Measurements from ENCODE around the gene MYO18B. TPM values are rescaled to one million over a fixed set of nuclear protein-coding genes. Genes with fewer than 3 reads are reported as not detected.

Gene MYO18B
- total and polyA plus RNA-seq, 2 of the 4 experiments (the other 2 are of a cell fraction) = under 0.01 TPM; not detected in 1

DNA sequence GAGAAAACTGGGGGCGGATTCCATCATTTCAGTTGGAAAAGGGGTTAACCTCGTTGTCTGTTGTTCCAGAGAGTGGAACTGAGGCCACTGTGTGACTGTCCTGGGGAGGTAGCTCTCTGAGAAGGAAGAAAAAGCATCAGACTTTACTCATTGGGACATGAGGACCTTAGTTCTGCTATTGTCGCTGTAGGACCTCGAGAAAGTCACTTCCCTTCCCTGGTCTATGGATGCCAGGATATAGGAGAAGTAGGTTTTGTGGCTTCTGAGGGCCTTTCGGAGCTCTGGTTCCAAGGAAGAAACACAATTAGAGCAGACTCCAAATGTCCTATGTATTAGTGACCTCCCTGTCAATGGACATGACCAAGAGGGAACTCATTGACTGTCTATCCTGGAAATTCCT is 6.2 kb downstream of the MYO18B start:
- no peaks in the 10 kb centered on the region; the same call in 1 of the 2 replicates for H3K9me1 ChIP-seq (ENCODE audit: insufficient read depth, low read length)
- no peak overlapping the region; the same call in 1 of the 2 replicates for H3K56ac ChIP-seq (ENCODE audit: extremely low read depth, insufficient read depth, low read length)
- H3K9ac ChIP-seq (ENCODE audit: low read depth, low read length) = no peak overlapping the region
- peak overlapping the region; percentile 90 for H2BK120ac ChIP-seq (ENCODE audit: low read depth, low read length)
- no peak overlapping the region for H3K4me2 ChIP-seq (ENCODE audit: low read depth, low read length)
- peaks cover 4% of the 10 kb centered on the region for H3K4me1 ChIP-seq (ENCODE audit: control insufficient read depth, insufficient read depth, low read length)
- peak overlapping the region; percentile 86 for H2BK20ac ChIP-seq (ENCODE audit: low read depth, low read length)
- peak overlapping the region; percentile 77 for H3K4ac ChIP-seq (ENCODE audit: low read depth, low read length)
- H3K9me3 ChIP-seq (ENCODE audit: control insufficient read depth, insufficient read depth, low read length) = no peaks in the 10 kb centered on the region
- no peaks in the 10 kb centered on the region for H3K27me3 ChIP-seq (ENCODE audit: control insufficient read depth, insufficient read depth, low read length)
- CTCF ChIA-PET = no interaction called here
- no peak overlapping the region; the same call in 1 of the 2 replicates for H3K14ac ChIP-seq (replicated peaks; ENCODE audit: low read depth, low read length)
- H4K91ac ChIP-seq (ENCODE audit: insufficient read depth, low read depth, low read length) = peak overlapping the region; percentile 77
- intact Hi-C loops (cut with micrococcal nuclease) = no loop called here
- no peaks in the 10 kb centered on the region for H3K36me3 ChIP-seq (ENCODE audit: control insufficient read depth, insufficient read depth, low read length)
- DNase-seq (no peak), ATAC-seq (ENCODE audit: low read depth) (no peak)
- in situ Hi-C loops (cut with MboI; ENCODE audit: low sequenced_read_pairs) = no loop called here
- H3K23ac ChIP-seq (ENCODE audit: low read depth, low read length) = no peak overlapping the region
- no peak overlapping the region for H2AFZ ChIP-seq (replicated peaks; ENCODE audit: low read length, poor library complexity)
- H2BK15ac ChIP-seq (ENCODE audit: low read depth, low read length) = peak overlapping the region; percentile 72; the same call in 1 of the 3 replicates
- peak overlapping the region; percentile 3; the same call in 1 of the 2 replicates for H2AK5ac ChIP-seq (ENCODE audit: low read depth, low read length)
- no peaks in the 10 kb centered on the region for H3K79me1 ChIP-seq (ENCODE audit: low read depth in 1 of 2, low read length in 2 of 2)
- peak overlapping the region; percentile 67 for H2BK5ac ChIP-seq (ENCODE audit: low read depth, low read length, poor library complexity, severe bottlenecking)
- peak overlapping the region; percentile 69; the same call in 1 of the 2 replicates for H3K18ac ChIP-seq (ENCODE audit: low read depth, low read length)
- H3K27ac ChIP-seq (ENCODE audit: insufficient read depth, low read length) = no peak overlapping the region
- TF ChIP-seq RCOR1 (IDR thresholded peaks at IDR 0.05; ENCODE audit: insufficient replicate concordance, low read length) (no peak), MAFK (IDR thresholded peaks at IDR 0.05; ENCODE audit: low read depth, low read length) (no peak), MAZ (IDR thresholded peaks at IDR 0.05; ENCODE audit: borderline replicate concordance, low read depth, low read length) (no peak), MXI1 (IDR thresholded peaks at IDR 0.05; ENCODE audit: borderline replicate concordance, low read depth, low read length) (no peak), CHD1 (IDR thresholded peaks at IDR 0.05; ENCODE audit: low read depth, low read length) (no peak), NFE2L2 (IDR thresholded peaks at IDR 0.05; ENCODE audit: low read depth, low read length) (no peak)
- TF ChIP-seq, protein P1, sequence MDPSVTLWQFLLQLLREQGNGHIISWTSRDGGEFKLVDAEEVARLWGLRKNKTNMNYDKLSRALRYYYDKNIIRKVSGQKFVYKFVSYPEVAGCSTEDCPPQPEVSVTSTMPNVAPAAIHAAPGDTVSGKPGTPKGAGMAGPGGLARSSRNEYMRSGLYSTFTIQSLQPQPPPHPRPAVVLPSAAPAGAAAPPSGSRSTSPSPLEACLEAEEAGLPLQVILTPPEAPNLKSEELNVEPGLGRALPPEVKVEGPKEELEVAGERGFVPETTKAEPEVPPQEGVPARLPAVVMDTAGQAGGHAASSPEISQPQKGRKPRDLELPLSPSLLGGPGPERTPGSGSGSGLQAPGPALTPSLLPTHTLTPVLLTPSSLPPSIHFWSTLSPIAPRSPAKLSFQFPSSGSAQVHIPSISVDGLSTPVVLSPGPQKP (IDR thresholded peaks at IDR 0.05; ENCODE audit: borderline replicate concordance, low read depth, low read length) = no peak
- no CpG with 5 or more reads among the region's 5 CpGs for WGBS, 2 experiments (ENCODE audit: extremely low coverage in 2 of 2, insufficient read length in 1 of 2)
- H4K20me1 ChIP-seq (ENCODE audit: insufficient read depth, low read length) = no peaks in the 10 kb centered on the region
- no peak overlapping the region; the same call in 1 of the 2 replicates for H4K5ac ChIP-seq (ENCODE audit: low read depth, low read length)
- H4K8ac ChIP-seq (ENCODE audit: low read depth in 2 of 2, low read length in 2 of 2) = peak overlapping the region; percentile 53 to 57; a peak in 2 of 4 replicates
- no TSS peak for BruUV-seq (replicated peaks)
- POLR2A ChIA-PET (ENCODE audit: unreplicated experiment) = no interaction called here
- dilution Hi-C loops (cut with HindIII; ENCODE audit: low sequenced_read_pairs, unreplicated experiment) = no loop called here
- H3K4me3 ChIP-seq (ENCODE audit: insufficient read depth, low read depth, low read length) = no peak overlapping the region
- no peak overlapping the region for H2AK9ac ChIP-seq (replicated peaks; ENCODE audit: low read depth, low read length, poor library complexity)
